Ishikawa (cell line): Measurements from ENCODE around the gene EVI5.

Experiments used
- CEBPB ChIP-seq: IDR thresholded peaks from 2 replicates; pipeline ENCODE4 v1.6.1; 2012
- CREB1 ChIP-seq: IDR thresholded peaks from 2 replicates; pipeline ENCODE4 v1.6.1; 2012; ENCODE audit warnings: low read depth
- EP300 ChIP-seq: IDR thresholded peaks from 2 replicates; pipeline ENCODE4 v1.6.1; 2012; ENCODE audit warnings: borderline replicate concordance
- NFIC ChIP-seq: IDR thresholded peaks from 2 replicates; pipeline ENCODE4 v1.6.1; 2012
- RAD21 ChIP-seq: IDR thresholded peaks from 2 replicates; pipeline ENCODE4 v1.6.1; 2012; ENCODE audit warnings: low read depth
- REST ChIP-seq: IDR thresholded peaks from 2 replicates; pipeline ENCODE4 v1.6.1; 2012; ENCODE audit warnings: low read depth, mild to moderate bottlenecking
- TAF1 ChIP-seq: IDR thresholded peaks from 2 replicates; pipeline ENCODE4 v1.6.1; 2012; ENCODE audit warnings: low read depth, mild to moderate bottlenecking
- USF1 ChIP-seq: IDR thresholded peaks from 2 replicates; pipeline ENCODE4 v1.6.1; 2012
- YY1 ChIP-seq: IDR thresholded peaks from 2 replicates; pipeline ENCODE4 v1.6.1; 2012; ENCODE audit warnings: low read depth

DNA sequence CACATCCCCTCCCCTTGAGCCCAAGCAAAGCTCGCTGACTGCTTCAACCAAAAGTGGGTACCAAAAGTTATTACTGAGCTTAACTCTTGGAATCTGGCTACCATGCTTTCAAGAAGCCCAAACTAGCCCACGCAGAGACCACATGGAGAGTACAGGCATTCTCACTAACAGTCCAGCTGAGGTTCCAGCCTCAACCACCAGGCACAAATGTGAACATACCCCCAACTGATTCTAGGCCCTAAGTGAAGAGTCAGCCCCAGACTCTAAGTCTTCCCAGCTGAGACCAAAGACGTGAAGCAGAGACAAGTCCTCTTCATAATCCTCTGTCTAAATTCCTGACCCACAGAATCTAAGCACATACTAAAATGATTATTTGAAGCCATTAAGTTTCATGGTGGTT lies 36.8 kb downstream of the EVI5 start:
- no peak for TF ChIP-seq USF1
- TF ChIP-seq TAF1: no peak
- TF ChIP-seq EP300: no peak
- TF ChIP-seq CEBPB: no peak
- TF ChIP-seq RAD21: no peak
- TF ChIP-seq REST: no peak
- TF ChIP-seq YY1: no peak
- TF ChIP-seq CREB1: no peak
- no peak for TF ChIP-seq NFIC
